Measurements from ENCODE around the gene CNTLN. TPM values are rescaled to one million over a fixed set of nuclear protein-coding genes. Genes with fewer than 3 reads are reported as not detected.

Gene CNTLN
- total RNA-seq, 1 donor = 17.7 TPM

DNA sequence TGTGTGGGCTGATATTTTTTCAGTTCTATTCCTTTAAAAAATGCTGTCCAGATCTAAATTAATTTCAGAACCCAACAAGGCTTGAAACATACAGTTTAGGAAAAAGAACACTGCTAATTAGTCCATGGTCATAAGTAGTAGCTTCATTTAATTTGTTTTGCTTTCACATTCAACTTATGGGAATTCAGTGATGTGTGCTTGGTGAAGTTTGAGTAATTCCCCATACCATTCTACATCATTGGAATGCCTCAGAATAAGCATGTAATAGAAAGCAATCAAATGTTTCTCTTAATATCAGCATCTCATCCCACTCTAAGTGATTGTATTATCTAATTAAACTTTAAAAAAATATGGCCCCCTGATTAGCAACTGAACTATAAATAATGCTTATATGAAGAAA, 2.7 kb downstream of the CNTLN start:
- TF ChIP-seq, protein P1, sequence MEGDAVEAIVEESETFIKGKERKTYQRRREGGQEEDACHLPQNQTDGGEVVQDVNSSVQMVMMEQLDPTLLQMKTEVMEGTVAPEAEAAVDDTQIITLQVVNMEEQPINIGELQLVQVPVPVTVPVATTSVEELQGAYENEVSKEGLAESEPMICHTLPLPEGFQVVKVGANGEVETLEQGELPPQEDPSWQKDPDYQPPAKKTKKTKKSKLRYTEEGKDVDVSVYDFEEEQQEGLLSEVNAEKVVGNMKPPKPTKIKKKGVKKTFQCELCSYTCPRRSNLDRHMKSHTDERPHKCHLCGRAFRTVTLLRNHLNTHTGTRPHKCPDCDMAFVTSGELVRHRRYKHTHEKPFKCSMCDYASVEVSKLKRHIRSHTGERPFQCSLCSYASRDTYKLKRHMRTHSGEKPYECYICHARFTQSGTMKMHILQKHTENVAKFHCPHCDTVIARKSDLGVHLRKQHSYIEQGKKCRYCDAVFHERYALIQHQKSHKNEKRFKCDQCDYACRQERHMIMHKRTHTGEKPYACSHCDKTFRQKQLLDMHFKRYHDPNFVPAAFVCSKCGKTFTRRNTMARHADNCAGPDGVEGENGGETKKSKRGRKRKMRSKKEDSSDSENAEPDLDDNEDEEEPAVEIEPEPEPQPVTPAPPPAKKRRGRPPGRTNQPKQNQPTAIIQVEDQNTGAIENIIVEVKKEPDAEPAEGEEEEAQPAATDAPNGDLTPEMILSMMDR (IDR thresholded peaks at IDR 0.05; ENCODE audit: extremely low read depth, low read depth, low read length) = no peak
- no peak for DNase-seq (ENCODE audit: insufficient read length, low spot score, missing footprints)
- Histone ChIP-seq H3K79me2 (ENCODE audit: insufficient read depth, low read length) (peaks cover 61% of the 10 kb centered on the region), H3K4me3 (ENCODE audit: insufficient read depth, low read length) (no peak overlapping the region), H3K9me3 (ENCODE audit: low read depth, low read length) (no peaks in the 10 kb centered on the region), H4K20me1 (ENCODE audit: insufficient read depth, low read length) (no peaks in the 10 kb centered on the region), H3K4me1 (ENCODE audit: insufficient read depth, low read length) (peaks cover 6% of the 10 kb centered on the region), H3K27ac (ENCODE audit: low read depth, low read length) (no peak overlapping the region), H3K27me3 (ENCODE audit: insufficient read depth, low read length) (no peaks in the 10 kb centered on the region), H3K36me3 (ENCODE audit: insufficient read depth, low read length) (no peaks in the 10 kb centered on the region), H2AFZ (ENCODE audit: low read length) (no peak overlapping the region), H3K4me2 (ENCODE audit: insufficient read depth, low read length) (no peak overlapping the region)

DNA sequence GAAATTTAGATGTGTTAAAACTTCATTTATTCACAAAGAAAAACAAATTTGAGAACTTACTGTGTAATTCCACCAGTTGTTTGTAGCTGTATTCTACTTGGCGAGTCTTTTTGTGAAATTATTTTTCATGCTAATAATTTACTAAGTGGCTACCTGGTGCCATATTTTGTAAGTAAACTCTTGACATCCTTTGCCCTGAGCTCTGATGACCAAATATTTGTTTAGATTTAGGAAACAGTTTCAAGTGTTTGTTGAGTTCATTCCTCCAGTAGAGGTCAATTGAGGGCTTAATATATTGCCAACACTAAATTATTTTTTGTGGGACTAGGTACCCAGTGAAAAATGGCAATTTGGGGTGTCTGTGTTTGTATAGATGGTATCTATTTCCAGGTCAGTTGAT, 3.7 kb downstream of the CNTLN start:
- Histone ChIP-seq H3K9me3 (ENCODE audit: low read depth, low read length) (no peaks in the 10 kb centered on the region), H3K4me1 (ENCODE audit: insufficient read depth, low read length) (peaks cover 6% of the 10 kb centered on the region), H3K27ac (ENCODE audit: low read depth, low read length) (no peak overlapping the region), H2AFZ (ENCODE audit: low read length) (no peak overlapping the region), H3K4me3 (ENCODE audit: insufficient read depth, low read length) (no peak overlapping the region), H3K36me3 (ENCODE audit: insufficient read depth, low read length) (no peaks in the 10 kb centered on the region), H4K20me1 (ENCODE audit: insufficient read depth, low read length) (no peaks in the 10 kb centered on the region), H3K79me2 (ENCODE audit: insufficient read depth, low read length) (peaks cover 64% of the 10 kb centered on the region), H3K27me3 (ENCODE audit: insufficient read depth, low read length) (no peaks in the 10 kb centered on the region), H3K4me2 (ENCODE audit: insufficient read depth, low read length) (no peak overlapping the region)
- TF ChIP-seq, protein P1 (IDR thresholded peaks at IDR 0.05; ENCODE audit: extremely low read depth, low read depth, low read length) = no peak
- no peak for DNase-seq (ENCODE audit: insufficient read length, low spot score, missing footprints)

DNA sequence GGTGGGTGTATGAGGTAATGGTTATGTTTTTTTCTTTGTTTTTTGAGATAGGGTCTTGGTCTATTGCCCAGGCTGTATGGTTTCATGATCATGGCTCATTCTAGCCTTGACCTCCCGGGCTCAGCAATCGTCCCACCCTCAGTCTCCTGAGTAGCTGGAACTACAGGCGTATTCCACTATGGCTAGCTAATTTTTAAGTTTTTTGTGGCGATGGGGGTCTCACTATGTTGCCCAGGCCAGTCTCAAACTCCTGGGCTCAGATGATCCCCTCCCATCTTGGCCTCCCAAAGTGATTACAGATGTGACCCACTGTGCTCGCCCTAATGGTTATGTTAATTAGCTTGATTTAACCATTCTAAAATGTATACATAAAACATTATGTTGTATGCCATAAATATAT, 5.6 kb downstream of the CNTLN start:
- Histone ChIP-seq H3K27ac (ENCODE audit: low read depth, low read length) (no peak overlapping the region), H3K9me3 (ENCODE audit: low read depth, low read length) (no peaks in the 10 kb centered on the region), H3K4me2 (ENCODE audit: insufficient read depth, low read length) (no peak overlapping the region), H4K20me1 (ENCODE audit: insufficient read depth, low read length) (no peaks in the 10 kb centered on the region), H3K27me3 (ENCODE audit: insufficient read depth, low read length) (no peaks in the 10 kb centered on the region), H3K4me3 (ENCODE audit: insufficient read depth, low read length) (no peak overlapping the region), H3K79me2 (ENCODE audit: insufficient read depth, low read length) (peaks cover 62% of the 10 kb centered on the region), H2AFZ (ENCODE audit: low read length) (no peak overlapping the region), H3K4me1 (ENCODE audit: insufficient read depth, low read length) (no peaks in the 10 kb centered on the region), H3K36me3 (ENCODE audit: insufficient read depth, low read length) (no peaks in the 10 kb centered on the region)
- TF ChIP-seq, protein P1 (IDR thresholded peaks at IDR 0.05; ENCODE audit: extremely low read depth, low read depth, low read length) = no peak
- DNase-seq (ENCODE audit: insufficient read length, low spot score, missing footprints) = no peak

DNA sequence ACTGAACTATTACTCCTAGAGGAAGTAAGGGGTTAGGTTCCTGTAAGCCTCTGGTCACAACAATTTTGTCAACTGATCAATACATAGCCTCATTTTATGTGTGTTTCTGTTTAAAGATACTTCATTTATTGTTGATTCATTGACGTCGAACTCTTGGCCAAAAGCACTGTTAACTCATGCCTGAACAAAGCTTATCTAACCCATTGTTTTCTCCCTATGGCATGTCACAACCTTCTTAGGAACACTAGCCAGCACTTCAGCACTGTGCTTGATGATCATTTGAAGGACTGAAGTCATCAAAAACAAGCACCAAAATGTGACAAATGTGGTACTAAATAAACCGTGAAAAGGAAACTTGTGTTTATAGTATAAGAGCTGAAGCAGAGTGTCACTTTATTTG, 13.5 kb downstream of the CNTLN start:
- H3K27me3 ChIP-seq (ENCODE audit: insufficient read depth, low read length) = no peaks in the 10 kb centered on the region
- DNase-seq (ENCODE audit: insufficient read length, low spot score, missing footprints) = no peak
- TF ChIP-seq, protein P1 (IDR thresholded peaks at IDR 0.05; ENCODE audit: extremely low read depth, low read depth, low read length) = no peak
- no peak overlapping the region for H3K4me3 ChIP-seq (ENCODE audit: insufficient read depth, low read length)
- H3K4me2 ChIP-seq (ENCODE audit: insufficient read depth, low read length) = no peak overlapping the region
- H3K4me1 ChIP-seq (ENCODE audit: insufficient read depth, low read length) = no peaks in the 10 kb centered on the region
- H3K79me2 ChIP-seq (ENCODE audit: insufficient read depth, low read length) = peaks cover 32% of the 10 kb centered on the region
- no peak overlapping the region for H2AFZ ChIP-seq (ENCODE audit: low read length)
- H3K9me3 ChIP-seq (ENCODE audit: low read depth, low read length) = no peaks in the 10 kb centered on the region
- no peaks in the 10 kb centered on the region for H4K20me1 ChIP-seq (ENCODE audit: insufficient read depth, low read length)
- peaks cover 12% of the 10 kb centered on the region for H3K36me3 ChIP-seq (ENCODE audit: insufficient read depth, low read length)
- H3K27ac ChIP-seq (ENCODE audit: low read depth, low read length) = no peak overlapping the region
